ENCODE results near the gene ZNF525. TPM values are rescaled to one million over a fixed set of nuclear protein-coding genes. Genes with fewer than 3 reads are reported as not detected.

ZNF525 gene
- total RNA-seq (2022; extraction: Qiagen RNA extraction): 0.14 to 0.43 TPM (median 0.22 TPM) in 5 replicates

DNA sequence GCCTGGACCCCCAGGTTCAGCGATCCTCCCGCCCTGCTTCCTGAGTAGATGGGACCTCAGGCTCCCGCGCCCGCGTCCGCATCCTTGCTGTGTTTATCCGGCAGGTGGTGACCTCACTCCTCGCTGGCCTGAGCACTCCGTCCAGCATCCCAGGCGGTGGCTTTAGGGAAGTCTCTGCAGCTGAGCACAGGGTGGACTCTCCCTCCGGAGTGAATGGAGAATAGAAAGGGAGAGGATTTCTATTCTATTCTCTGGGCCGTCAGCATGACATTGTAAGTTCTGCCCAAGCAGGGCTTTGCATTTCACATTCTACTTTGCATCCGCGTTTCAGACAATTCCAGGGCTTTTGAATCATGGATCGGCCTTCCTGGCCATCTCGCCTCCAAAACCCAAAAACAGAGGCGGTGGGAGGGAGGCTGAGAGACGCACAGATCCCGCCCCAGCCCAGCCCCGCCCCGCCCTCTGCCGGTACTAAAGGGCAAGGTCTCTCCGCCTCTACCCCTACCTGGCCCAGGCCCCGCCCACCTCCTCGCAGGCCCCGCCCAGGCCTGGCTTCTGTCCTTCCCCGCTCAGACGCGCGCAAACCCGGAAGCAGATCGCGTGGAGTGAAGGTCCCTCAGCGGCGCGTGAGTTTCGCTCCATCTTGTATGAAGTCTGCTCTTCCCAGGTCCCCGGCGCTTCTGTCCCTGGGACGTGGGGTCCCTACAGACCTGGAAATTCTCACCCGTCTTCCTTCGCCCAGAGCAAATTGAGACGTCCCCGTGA is at the start of gene ZNF525:
Gene ZNF525 (plus strand): TSS at position 572 of the 765 bp plus-strand sequence. CDS start 6,577 bp downstream, outside the sequence.

DNA sequence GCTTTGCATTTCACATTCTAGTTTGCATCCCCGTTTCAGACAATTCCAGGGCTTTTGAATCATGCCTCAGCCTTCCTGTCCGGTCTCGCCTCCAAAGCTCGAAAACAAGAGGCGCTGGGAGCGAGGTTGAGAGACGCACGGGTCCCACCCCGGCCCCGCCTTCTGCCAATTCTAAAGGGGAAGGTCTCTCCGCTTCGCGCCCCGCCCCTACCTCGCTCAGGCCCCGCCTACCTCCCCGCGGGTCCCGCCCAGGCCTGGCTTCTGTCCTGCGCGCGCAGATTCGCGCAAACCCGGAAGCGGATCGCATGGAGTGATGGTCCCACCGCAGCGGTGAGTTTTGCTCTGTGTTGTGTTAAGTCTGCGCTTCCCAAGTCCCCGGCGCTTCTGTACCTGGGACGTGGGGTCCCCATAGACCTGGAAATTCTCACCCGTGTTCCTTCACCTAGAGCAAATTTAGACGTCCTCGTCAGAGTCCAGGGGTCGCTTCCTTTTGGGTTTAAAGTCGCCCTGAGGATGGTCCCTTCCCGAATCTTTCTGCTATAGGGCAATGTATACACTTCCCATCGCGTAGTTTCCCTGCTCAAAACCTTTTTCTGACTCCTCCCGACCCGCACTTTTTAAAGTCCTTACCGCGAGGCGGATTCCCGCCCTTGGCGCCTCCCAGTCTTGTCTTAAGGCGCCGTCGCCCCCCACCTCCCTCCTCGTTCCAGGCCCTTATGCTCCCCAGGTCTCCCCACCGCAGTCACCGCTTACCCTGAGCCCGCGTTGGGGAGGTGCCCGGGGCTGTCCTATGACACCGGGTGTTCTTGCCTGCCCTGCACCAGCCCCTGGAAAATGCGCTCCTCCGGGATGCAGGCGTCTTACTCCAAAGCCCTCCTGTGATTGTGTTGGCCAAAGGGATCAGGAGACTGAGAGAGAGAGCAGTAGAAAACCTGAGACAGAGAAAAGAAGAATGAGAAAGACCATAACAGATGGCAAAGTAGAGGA is 31.7 kb upstream of the ZNF525 start, which contains the start of gene ZNF845:
Gene ZNF845 (plus strand): TSS at position 287 of the 987 bp plus-strand sequence. CDS start 7,559 bp downstream, outside the sequence.

DNA sequence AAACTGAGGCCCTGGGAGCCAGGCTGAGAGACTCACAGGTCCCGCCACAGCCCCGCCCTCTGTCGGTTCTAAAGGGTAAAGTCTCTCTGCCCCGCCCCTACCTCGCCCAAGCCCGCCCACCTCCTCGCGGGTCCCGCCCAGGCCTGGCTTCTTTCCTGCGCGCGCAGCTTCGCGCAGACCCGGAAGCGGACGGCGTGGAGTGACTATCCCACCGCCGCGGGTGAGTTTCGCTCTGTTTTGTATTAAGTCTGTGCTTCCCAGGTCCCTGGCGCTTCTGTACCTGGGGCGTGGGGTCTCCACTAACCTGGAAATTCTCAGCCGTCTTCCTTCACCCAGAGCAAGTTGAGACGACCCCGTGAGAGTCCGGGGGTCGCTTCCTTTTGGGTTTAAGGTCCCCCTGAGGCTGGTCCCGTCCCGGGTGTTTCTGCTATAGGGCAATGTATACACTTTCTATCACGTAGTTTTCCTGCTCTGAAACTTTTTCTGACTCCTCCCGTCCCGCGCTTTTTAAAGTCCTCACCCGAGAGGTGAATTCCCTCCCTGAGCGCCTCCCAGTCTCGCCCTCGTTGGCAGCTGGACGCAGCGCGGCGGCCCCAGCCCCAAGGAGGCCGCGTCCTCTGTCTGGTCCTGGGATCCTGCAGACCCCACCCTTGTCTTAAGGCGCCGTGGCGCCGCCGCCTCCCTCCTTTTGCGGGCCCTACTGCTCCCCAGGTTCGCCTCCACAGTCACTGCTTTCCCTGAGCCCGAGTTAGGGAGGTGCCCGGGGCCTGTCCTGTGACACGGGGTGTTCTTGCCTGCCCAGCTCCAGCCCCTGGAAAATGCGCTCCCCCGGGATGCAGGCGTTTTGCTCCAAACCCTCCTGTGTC is 29.7 kb downstream of the ZNF525 start, which contains the start of gene ZNF765:
Gene ZNF765 (plus strand): TSS at position 176 of the 866 bp plus-strand sequence. CDS start 2,867 bp downstream, outside the sequence.

DNA sequence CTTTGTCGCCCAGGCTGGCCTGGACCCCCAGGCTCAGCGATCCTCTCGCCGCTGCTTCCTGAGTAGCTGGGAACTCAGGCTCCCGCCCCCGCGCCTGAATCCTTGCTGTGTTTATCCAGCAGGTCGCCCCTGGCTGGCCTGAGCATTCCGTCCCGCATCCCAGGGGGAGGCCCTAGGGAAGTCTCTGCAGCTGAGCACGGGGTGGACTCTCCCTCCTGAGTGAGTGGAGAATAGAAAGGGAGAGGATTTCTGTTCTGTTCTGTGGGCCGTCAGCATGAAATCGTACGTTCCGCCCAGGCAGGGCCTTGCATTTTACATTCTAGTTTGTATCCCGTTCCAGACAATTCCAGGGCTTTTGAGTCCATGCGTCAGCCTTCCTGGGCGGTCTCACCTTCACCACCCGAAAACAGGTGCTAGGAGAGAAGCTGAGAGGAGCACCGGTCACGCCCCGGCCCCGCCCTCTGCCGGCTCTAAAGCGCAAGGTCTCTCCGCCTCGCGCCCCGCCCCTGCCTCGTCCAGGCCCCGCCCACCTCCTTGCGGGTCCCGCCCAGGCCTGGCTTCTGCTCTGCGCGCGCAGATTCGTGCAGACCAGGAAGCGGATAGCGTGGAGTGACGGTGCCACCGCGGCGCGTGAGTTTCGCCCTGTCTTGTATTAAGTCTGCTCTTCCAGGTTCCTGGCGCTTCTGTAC is 66.0 kb downstream of the ZNF525 start, which contains the start of gene ZNF761:
Gene ZNF761 (plus strand): TSS at position 586 of the 689 bp plus-strand sequence. CDS start 15,285 bp downstream, outside the sequence.

Other genes starting within 250 kb of the ZNF525 start
- gene ZNF415, start 232.8 kb upstream of the ZNF525 start, total RNA-seq (2022; extraction: Qiagen RNA extraction): not detected in 5 replicates
- not detected in 5 replicates for gene ZNF347, start 206.7 kb upstream of the ZNF525 start, total RNA-seq (2022; extraction: Qiagen RNA extraction)
- gene ZNF665, start 172.3 kb upstream of the ZNF525 start, total RNA-seq (2022; extraction: Qiagen RNA extraction): not detected in 5 replicates
- not detected in 5 replicates for gene ZNF677, start 110.8 kb upstream of the ZNF525 start, total RNA-seq (2022; extraction: Qiagen RNA extraction)
- not detected in 5 replicates for gene VN1R2, start 107.4 kb upstream of the ZNF525 start, total RNA-seq (2022; extraction: Qiagen RNA extraction)
- not detected in 5 replicates for gene VN1R4, start 98.0 kb upstream of the ZNF525 start, total RNA-seq (2022; extraction: Qiagen RNA extraction)
- gene ZNF845, start 32.0 kb upstream of the ZNF525 start, total RNA-seq (2022; extraction: Qiagen RNA extraction): 2.6 to 4.4 TPM (median 3.4 TPM) in 5 replicates
- 3.2 to 5.7 TPM (median 3.5 TPM) in 5 replicates for gene ZNF765, start 29.4 kb downstream of the ZNF525 start, total RNA-seq (2022; extraction: Qiagen RNA extraction)
- 6.8 to 7.8 TPM (median 6.9 TPM) in 5 replicates for gene ZNF761, start 66.3 kb downstream of the ZNF525 start, total RNA-seq (2022; extraction: Qiagen RNA extraction)
- gene ZNF813, start 102.0 kb downstream of the ZNF525 start, total RNA-seq (2022; extraction: Qiagen RNA extraction): 0.16 to 0.32 TPM (median 0.19 TPM) in 5 replicates
- 10.2 to 11.0 TPM (median 10.5 TPM) in 5 replicates for gene ZNF331, start 172.4 kb downstream of the ZNF525 start, total RNA-seq (2022; extraction: Qiagen RNA extraction)